ENCODE measurements around the gene UTS2B. TPM values are rescaled to one million over a fixed set of nuclear protein-coding genes. Genes with fewer than 3 reads are reported as not detected.

UTS2B gene
- total RNA-seq, 1 experiment from 2014 or later, result 0.26 TPM

- no peaks in the 10 kb centered on the region for H3K36me3 ChIP-seq (ENCODE audit: control insufficient read depth, insufficient read depth, low read length)
- intact Hi-C loops (cut with micrococcal nuclease; ENCODE audit: unreplicated experiment), result loop anchor here (10.0 kb wide), 1 partner anchor 90 kb away; no protein-coding TSS in a partner anchor
- no peaks in the 10 kb centered on the region for H3K27me3 ChIP-seq (ENCODE audit: control insufficient read depth, insufficient read depth, low read length)
- TF ChIP-seq REST (IDR thresholded peaks at IDR 0.05; ENCODE audit: insufficient read depth in 1 of 2, low read depth in 2 of 2, low read length in 1 of 2) (no peak), SIN3A (IDR thresholded peaks at IDR 0.05; ENCODE audit: borderline replicate concordance, insufficient read depth, low read depth, low read length) (no peak)
- no TSS peak for BruUV-seq (replicated peaks)
- H3K27ac ChIP-seq (ENCODE audit: low read length), result peak overlapping the region; percentile 8; the same call in 1 of the 2 replicates
- in situ Hi-C loops (cut with HindIII; ENCODE audit: low pct_unique_long_range_greater_than_20kb, low sequenced_read_pairs), result no loop called here
- CTCF ChIA-PET, result no interaction called here
- no peaks in the 10 kb centered on the region for H3K9me3 ChIP-seq (ENCODE audit: control insufficient read depth, insufficient read depth, low read depth, low read length)
- H3K4me3 ChIP-seq (ENCODE audit: low read depth in 2 of 2, low read length in 2 of 2), result no peak overlapping the region
- peaks cover 63% of the 10 kb centered on the region for H3K4me1 ChIP-seq (ENCODE audit: control insufficient read depth, insufficient read depth, low read length)
- POLR2A ChIA-PET, result no interaction called here
- ATAC-seq (no peak), DNase-seq (ENCODE audit: low read depth, low spot score) (no peak)
These were observed 4.1 kb upstream of the UTS2B start for GRCh38 chr3:191334346-191334893.

- ATAC-seq, result no peak
- Histone ChIP-seq H3K27ac (ENCODE audit: low read length) (peak overlapping the region; percentile 93; the same call in 1 of the 2 replicates), H3K27me3 (ENCODE audit: control insufficient read depth, insufficient read depth, low read length) (no peaks in the 10 kb centered on the region), H3K36me3 (ENCODE audit: control insufficient read depth, insufficient read depth, low read length) (no peaks in the 10 kb centered on the region), H3K9me3 (ENCODE audit: control insufficient read depth, insufficient read depth, low read depth, low read length) (no peaks in the 10 kb centered on the region), H3K4me3 (ENCODE audit: low read depth in 2 of 2, low read length in 2 of 2) (no peak overlapping the region), H3K4me1 (ENCODE audit: control insufficient read depth, insufficient read depth, low read length) (peaks cover 59% of the 10 kb centered on the region)
- TF ChIP-seq POLR2AphosphoS5 (IDR thresholded peaks at IDR 0.05; ENCODE audit: low read depth, low read length) (no peak), REST (IDR thresholded peaks at IDR 0.05; ENCODE audit: insufficient read depth in 1 of 2, low read depth in 2 of 2, low read length in 1 of 2) (no peak), SIN3A (IDR thresholded peaks at IDR 0.05; ENCODE audit: borderline replicate concordance, insufficient read depth, low read depth, low read length) (no peak), TCF7L2 (IDR thresholded peaks at IDR 0.05; ENCODE audit: low read depth, low read length) (no peak), CTCF (IDR thresholded peaks at IDR 0.05) (no peak)
- BruUV-seq (replicated peaks), result no TSS peak
- intact Hi-C loops (cut with micrococcal nuclease; ENCODE audit: unreplicated experiment), result loop anchor here (10.0 kb wide), 1 partner anchor 89 kb away; no protein-coding TSS in a partner anchor
- in situ Hi-C loops (cut with HindIII; ENCODE audit: low pct_unique_long_range_greater_than_20kb, low sequenced_read_pairs), result no loop called here
- ChIA-PET POLR2A (no interaction called here), CTCF (no interaction called here)
- DNase-seq (ENCODE audit: low read depth, low spot score), result no peak
These were observed 3.1 kb upstream of the UTS2B start for GRCh38 chr3:191333298-191333880.
